Astrocyte (in vitro differentiated cells and primary cell): ENCODE results near the gene XYLB. TPM values are rescaled to one million over a fixed set of nuclear protein-coding genes. Genes with fewer than 3 reads are reported as not detected.
A peak's percentile ranks its signal among the peaks of the same experiment; 100 is the strongest.

Source experiments
- DNase-seq: peaks from one replicate; pipeline ENCODE4 v3.0.0-alpha.2; 2010; ENCODE audit warnings: low read depth
- FAIRE-seq: peaks from 2 replicates; lab custom pipeline; 2011; peaks lifted over from hg19 to GRCh38; lab: Jason Lieb, UNC
- H2AFZ ChIP-seq: 2 replicates; pipeline ENCODE4 v1.6.0; 2012; ENCODE audit warnings: low read depth, low read length, inconsistent platforms
- H3K27ac ChIP-seq: 2 replicates; pipeline ENCODE4 v1.5.1; 2011; ENCODE audit warnings: low read depth, low read length, inconsistent platforms
- H3K27me3 ChIP-seq: 2 replicates; pipeline ENCODE4 v1.6.0; 2011; ENCODE audit warnings: low read length, inconsistent platforms; ENCODE audit not compliant: insufficient read depth
- H3K36me3 ChIP-seq: 2 replicates; pipeline ENCODE4 v1.5.1; 2011; ENCODE audit warnings: low read length, inconsistent platforms; ENCODE audit not compliant: insufficient read depth
- H3K4me1 ChIP-seq: 2 replicates; pipeline ENCODE4 v1.5.1; 2011; ENCODE audit warnings: low read length, inconsistent platforms; ENCODE audit not compliant: insufficient read depth
- H3K4me2 ChIP-seq: 2 replicates; pipeline ENCODE4 v1.6.0; 2012; ENCODE audit warnings: low read length, inconsistent platforms
- H3K4me3 ChIP-seq: 2 replicates; pipeline ENCODE4 v1.5.1; 2011; ENCODE audit warnings: low read depth, mild to moderate bottlenecking, low read length, inconsistent platforms; ENCODE audit not compliant: insufficient read depth
- H3K79me2 ChIP-seq: 2 replicates; pipeline ENCODE4 v1.6.0; 2012; ENCODE audit warnings: mild to moderate bottlenecking, low read length, inconsistent platforms; ENCODE audit not compliant: insufficient read depth
- H3K9ac ChIP-seq: 2 replicates; pipeline ENCODE4 v1.6.0; 2012; ENCODE audit warnings: mild to moderate bottlenecking, low read length, inconsistent platforms
- H3K9me3 ChIP-seq: 2 replicates; pipeline ENCODE4 v1.5.1; 2012; ENCODE audit warnings: low read depth, mild to moderate bottlenecking, low read length, inconsistent platforms; ENCODE audit not compliant: insufficient read depth
- H4K20me1 ChIP-seq: 2 replicates; pipeline ENCODE4 v1.6.0; 2012; ENCODE audit warnings: low read length, inconsistent platforms; ENCODE audit not compliant: insufficient read depth
- H3K27ac Mint-ChIP-seq: one replicate; pipeline ENCODE4 v1.8.0; 2021; ENCODE audit warnings: mild to moderate bottlenecking, mixed read lengths; ENCODE audit not compliant: unreplicated experiment
- H3K27me3 Mint-ChIP-seq: one replicate; pipeline ENCODE4 v1.8.0; 2021; ENCODE audit warnings: low read depth, mixed read lengths; ENCODE audit not compliant: unreplicated experiment
- H3K36me3 Mint-ChIP-seq: one replicate; pipeline ENCODE4 v1.8.0; 2021; ENCODE audit warnings: low read depth, mixed read lengths; ENCODE audit not compliant: unreplicated experiment
- H3K4me1 Mint-ChIP-seq: one replicate; pipeline ENCODE4 v1.8.0; 2021; ENCODE audit warnings: low read depth, mixed read lengths; ENCODE audit not compliant: unreplicated experiment
- H3K4me3 Mint-ChIP-seq: one replicate; pipeline ENCODE4 v1.8.0; 2021; ENCODE audit warnings: mild to moderate bottlenecking, moderate library complexity, mixed read lengths; ENCODE audit not compliant: unreplicated experiment
- H3K9me3 Mint-ChIP-seq: one replicate; pipeline ENCODE4 v1.8.0; 2021; ENCODE audit warnings: mild to moderate bottlenecking, mixed read lengths; ENCODE audit not compliant: unreplicated experiment
- CTCF ChIP-seq: IDR thresholded peaks from 2 replicates; pipeline ENCODE4 v1.5.1; 2011; ENCODE audit warnings: low read depth, mild to moderate bottlenecking, inconsistent platforms, low read length, moderate library complexity; ENCODE audit not compliant: insufficient read depth
- EZH2 ChIP-seq: IDR thresholded peaks from 2 replicates; pipeline ENCODE4 v1.6.1; 2012; ENCODE audit warnings: mild to moderate bottlenecking, low read length, inconsistent platforms; ENCODE audit not compliant: insufficient read depth
- total RNA-seq: library from RNA; stranded (reverse); gene quantifications from 2 replicates; pipeline ENCODE4 v1.2.1, GENCODE V29; 2021

Gene XYLB
- total RNA-seq, 1 donor from 2014 or later = 2.3 TPM

- Histone ChIP-seq H3K4me3 (no peak overlapping the region), H3K27me3 (no peaks in the 10 kb centered on the region), H3K9me3 (no peaks in the 10 kb centered on the region), H3K4me1 (no peaks in the 10 kb centered on the region), H3K9ac (no peak overlapping the region), H3K4me2 (no peak overlapping the region), H3K79me2 (no peaks in the 10 kb centered on the region), H2AFZ (no peak overlapping the region), H3K36me3 (no peaks in the 10 kb centered on the region), H4K20me1 (no peaks in the 10 kb centered on the region), H3K27ac (no peak overlapping the region)
- no peak overlapping the region for H3K27ac Mint-ChIP-seq
- no peaks in the 10 kb centered on the region for H3K9me3 Mint-ChIP-seq
- peaks cover 3% of the 10 kb centered on the region for H3K36me3 Mint-ChIP-seq
- no peaks in the 10 kb centered on the region for H3K4me1 Mint-ChIP-seq
- DNase-seq (peak; percentile 12), FAIRE-seq (no peak)
- no peak overlapping the region for H3K4me3 Mint-ChIP-seq
- no peak for TF ChIP-seq EZH2
- TF ChIP-seq CTCF = peak; percentile 44
- peaks cover 6% of the 10 kb centered on the region for H3K27me3 Mint-ChIP-seq
Measured at GRCh38 chr3:38297947-38298711, 48.5 kb upstream of the XYLB start.

GRCh38 chr3:38306941-38307340, 39.6 kb upstream of the XYLB start:
- H3K27me3 ChIP-seq = no peaks in the 10 kb centered on the region
- FAIRE-seq = no peak
- Mint-ChIP-seq H3K27ac (no peak overlapping the region), H3K9me3 (peaks cover 13% of the 10 kb centered on the region), H3K4me1 (no peaks in the 10 kb centered on the region), H3K4me3 (no peak overlapping the region), H3K36me3 (peaks cover 18% of the 10 kb centered on the region), H3K27me3 (peaks cover 28% of the 10 kb centered on the region)
- H4K20me1 ChIP-seq = no peaks in the 10 kb centered on the region
- no peak overlapping the region for H3K4me3 ChIP-seq
- H3K9me3 ChIP-seq = no peaks in the 10 kb centered on the region
- H3K36me3 ChIP-seq = no peaks in the 10 kb centered on the region
- no peak for DNase-seq
- no peaks in the 10 kb centered on the region for H3K79me2 ChIP-seq
- H3K27ac ChIP-seq = no peak overlapping the region
- no peak overlapping the region for H3K9ac ChIP-seq
- no peak overlapping the region for H2AFZ ChIP-seq
- TF ChIP-seq EZH2 = no peak
- TF ChIP-seq CTCF = no peak
- H3K4me1 ChIP-seq = no peaks in the 10 kb centered on the region
- H3K4me2 ChIP-seq = no peak overlapping the region

- Histone ChIP-seq H3K79me2 (no peaks in the 10 kb centered on the region), H3K27me3 (no peaks in the 10 kb centered on the region), H3K4me2 (no peak overlapping the region), H4K20me1 (no peaks in the 10 kb centered on the region), H3K4me3 (no peak overlapping the region), H2AFZ (no peak overlapping the region), H3K27ac (no peak overlapping the region), H3K9me3 (no peaks in the 10 kb centered on the region), H3K36me3 (no peaks in the 10 kb centered on the region), H3K9ac (no peak overlapping the region), H3K4me1 (no peaks in the 10 kb centered on the region)
- H3K4me1 Mint-ChIP-seq = no peaks in the 10 kb centered on the region
- no peak for FAIRE-seq
- H3K9me3 Mint-ChIP-seq = peaks cover 13% of the 10 kb centered on the region
- DNase-seq = no peak
- H3K4me3 Mint-ChIP-seq = no peak overlapping the region
- H3K27ac Mint-ChIP-seq = no peak overlapping the region
- TF ChIP-seq CTCF (no peak), EZH2 (no peak)
- peaks cover 22% of the 10 kb centered on the region for H3K36me3 Mint-ChIP-seq
- H3K27me3 Mint-ChIP-seq = peaks cover 32% of the 10 kb centered on the region
Measured at GRCh38 chr3:38307599-38307998, 39.0 kb upstream of the XYLB start.
